SKM-1 (cell line): Measurements from ENCODE around the gene ELFN2.
A peak's percentile ranks its signal among the peaks of the same experiment; 100 is the strongest.

ENCODE experiments used
- DNase-seq: peaks from one replicate; lab custom pipeline; 2025; ENCODE audit not compliant: unreplicated experiment; lab: John Stamatoyannopoulos, UW

Gene ELFN2

DNA sequence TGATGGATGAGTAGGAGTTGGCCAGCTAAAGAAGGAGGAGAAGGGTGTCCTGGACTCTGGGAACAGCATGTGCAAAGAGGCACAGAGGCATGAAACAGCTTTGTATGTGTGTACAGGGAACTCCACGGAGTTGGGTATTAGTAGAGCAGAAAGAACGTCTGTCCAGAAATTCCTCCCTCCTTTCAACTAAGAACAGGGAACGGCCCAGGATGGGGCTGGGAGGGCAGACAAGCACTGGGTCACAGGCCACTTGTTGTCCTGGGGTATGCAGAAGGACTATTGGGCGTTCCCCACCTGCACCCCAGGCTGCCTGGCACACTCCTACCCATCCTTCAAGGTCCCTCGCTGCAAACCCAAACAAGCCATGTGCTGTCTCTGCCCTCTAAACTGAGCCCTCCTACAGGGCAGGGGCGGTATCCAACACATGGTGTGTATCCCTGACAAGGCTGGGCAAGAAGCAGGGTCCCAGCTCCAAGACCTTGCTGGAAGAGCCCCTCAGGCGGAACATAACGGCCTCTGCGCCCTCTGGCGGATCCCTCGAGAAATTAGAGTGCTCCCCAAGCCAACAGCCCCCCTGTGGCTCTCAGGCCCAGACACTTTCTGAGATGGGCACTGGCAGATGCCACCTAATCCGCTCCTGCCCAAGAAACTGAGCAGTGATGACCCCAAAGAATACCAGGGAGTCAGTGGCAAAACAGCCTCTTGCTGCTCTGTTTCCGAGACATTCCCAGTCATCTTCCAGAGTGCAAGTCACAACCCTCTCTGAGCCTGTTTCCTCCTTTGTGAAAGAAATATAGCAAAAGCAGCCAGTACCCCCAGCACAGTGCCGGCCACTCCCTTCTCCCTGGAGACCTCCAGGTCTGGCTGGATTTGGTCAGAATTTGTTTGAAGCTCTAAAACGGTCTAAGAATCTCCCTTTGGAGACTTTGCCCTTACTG is 1.6 kb upstream of the ELFN2 start:
- DNase-seq = peak; percentile 9

DNA sequence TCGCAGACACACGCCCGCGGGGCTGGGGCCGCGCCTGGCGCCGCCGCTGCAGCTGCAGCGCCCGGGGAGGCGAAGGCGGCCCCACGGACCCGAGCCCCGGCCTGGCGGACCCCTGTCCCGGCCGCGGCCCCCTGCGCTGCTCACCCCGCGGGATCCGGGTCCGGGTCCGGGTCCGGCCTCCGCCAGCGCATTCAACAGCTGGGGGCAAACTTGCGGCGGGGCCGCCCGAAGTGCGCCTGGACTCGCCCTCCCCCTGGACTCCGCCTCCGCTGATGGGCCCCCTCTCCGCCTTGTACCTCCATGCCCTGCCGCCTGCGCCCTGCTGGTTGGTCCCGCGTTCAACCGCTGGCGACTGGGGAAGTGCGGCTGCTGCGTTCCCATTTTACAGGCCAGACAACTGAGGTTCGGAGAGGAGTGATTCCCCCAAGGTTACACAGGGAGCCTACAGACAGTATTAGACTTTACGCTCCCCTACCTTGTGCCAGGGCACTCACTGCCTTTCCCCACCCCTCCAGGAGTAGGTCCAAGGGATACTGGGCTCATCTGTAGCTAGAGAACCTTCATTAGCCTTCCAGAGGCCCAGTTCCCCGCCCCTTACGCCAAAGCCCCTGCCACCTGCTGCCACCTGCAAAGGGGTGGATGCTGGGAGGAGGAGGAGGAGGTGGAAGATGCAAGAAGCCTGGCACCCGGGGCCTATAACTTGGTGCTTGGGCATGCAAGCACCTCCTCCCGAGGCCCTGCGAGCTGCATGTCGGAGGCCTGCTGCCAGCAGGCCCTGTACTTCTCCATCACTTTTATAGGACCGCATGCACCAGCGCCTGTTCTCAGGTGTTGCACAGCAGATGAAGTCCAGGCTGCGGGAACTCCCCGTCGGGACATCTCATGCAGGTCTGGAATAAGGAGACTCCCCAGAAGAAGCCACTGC is 694 bp upstream of the ELFN2 start:
- DNase-seq = no peak

DNA sequence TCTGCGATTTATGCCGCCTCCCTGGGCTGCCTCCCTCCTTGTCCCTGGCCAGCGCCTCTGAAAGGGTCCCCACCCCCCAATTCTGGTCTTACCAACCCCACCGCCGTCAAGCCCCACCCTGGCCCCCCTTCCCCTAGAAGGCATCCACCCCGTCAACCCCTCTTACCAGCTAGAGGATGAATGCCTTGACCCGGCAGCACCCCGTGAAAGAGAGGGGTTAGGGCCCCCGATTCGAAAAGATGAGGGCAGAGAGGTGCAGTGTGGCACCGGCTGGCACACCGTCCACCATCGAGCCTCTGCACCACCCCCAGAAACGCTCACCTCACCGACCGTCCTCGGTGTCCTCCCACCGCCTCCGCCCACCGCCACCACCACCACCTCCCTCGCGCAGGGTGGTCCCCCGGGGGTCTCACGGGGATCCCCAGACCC is 559 bp downstream of the ELFN2 start:
- no peak for DNase-seq

DNA sequence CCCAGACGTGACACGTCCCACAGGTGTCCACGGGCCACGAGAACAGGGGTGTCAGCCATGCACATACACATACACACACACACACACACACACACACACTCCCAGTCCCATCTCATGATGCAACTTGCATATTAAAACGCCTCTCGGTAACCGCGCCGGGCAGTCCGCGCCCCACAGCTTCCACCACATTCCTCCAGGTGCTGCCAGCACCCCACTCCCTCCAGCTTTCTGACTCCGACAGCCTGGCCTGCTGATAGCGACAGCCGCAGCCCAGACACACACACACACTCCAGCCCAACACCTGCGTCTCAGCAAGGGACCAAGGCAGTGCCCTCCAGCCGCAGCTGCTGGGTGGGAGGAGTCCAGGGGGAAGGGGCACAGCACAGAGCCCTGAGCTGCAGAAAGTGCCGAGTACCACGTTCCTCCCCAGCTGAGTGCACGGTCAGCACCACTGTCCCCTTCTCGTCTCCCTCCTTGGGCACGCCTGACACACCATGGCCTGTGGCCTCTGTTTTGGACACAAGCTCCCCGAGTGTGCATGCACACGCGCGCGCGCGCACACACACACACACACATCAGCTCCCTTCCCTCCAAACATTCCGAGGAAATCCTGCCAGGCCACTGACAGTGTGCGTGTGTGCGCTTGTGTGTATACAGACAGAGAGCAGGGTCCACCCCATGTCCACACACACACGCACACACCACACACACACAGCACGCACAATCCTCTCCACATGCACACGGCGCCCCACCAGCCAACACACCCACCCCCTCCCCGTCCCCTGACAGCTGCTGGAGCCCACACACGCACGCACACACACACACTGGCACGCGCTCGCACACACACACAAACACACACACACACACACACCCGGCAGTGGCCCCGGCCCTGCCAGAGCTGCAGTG is 1.2 kb downstream of the ELFN2 start:
- no peak for DNase-seq

DNA sequence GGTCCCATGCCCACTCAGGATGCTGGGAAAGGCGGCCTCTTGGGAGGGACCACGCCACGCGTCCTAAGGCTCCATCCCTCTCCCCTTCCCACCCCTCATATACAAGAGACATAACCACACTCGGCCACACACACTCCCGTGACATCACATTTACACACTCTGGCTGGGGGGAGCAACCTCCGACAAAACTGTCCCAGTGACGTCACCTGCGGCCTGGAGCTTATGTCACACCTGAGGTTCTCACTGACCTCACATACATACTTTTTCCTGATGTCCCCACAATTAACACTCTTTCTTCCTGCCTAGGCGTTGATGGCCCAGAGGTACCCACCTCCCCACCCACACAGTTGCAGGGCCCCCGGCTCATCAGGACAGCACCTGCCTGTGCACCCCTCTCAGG is 1.9 kb downstream of the ELFN2 start:
- DNase-seq = no peak

DNA sequence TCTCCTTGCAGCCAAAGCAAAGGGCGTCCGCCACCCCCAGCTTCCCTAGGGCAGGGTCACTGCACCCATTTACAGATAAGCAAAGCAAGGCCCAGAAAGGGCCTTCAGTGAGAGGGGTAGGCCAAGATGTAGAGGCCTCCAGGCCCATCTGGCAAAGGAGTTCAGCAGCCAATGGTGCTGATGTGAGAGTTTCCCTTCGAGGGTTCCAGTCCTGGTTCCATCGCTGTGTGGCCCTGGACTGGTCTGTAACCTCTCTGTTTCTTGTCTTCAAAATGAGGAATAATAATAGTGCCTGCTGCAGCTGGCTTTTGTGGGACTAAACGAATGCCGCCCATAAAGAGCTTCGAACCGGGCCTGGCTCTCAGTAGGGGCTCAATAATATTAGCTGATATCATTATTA is 4.0 kb downstream of the ELFN2 start:
- no peak for DNase-seq

DNA sequence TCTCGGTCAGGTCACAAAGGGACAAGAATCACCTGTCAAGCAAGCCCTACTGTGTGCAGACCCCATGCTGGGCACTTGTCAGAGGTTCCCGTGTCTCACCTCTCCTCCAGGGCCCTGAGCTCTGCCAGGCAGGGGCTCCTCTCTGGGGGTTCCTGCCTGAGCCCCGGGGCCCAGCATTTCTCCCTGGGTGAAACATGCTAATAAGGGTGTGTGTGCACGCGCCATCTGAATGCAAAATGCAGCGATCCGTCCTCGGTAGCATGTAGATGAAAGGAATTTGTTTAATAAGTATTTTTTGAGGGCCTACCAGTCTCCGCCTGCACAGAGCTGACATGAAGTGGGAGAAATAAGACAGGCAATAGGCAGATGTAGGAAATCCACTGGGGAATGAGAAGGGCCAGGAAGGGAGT is 5.8 kb downstream of the ELFN2 start:
- DNase-seq = no peak

DNA sequence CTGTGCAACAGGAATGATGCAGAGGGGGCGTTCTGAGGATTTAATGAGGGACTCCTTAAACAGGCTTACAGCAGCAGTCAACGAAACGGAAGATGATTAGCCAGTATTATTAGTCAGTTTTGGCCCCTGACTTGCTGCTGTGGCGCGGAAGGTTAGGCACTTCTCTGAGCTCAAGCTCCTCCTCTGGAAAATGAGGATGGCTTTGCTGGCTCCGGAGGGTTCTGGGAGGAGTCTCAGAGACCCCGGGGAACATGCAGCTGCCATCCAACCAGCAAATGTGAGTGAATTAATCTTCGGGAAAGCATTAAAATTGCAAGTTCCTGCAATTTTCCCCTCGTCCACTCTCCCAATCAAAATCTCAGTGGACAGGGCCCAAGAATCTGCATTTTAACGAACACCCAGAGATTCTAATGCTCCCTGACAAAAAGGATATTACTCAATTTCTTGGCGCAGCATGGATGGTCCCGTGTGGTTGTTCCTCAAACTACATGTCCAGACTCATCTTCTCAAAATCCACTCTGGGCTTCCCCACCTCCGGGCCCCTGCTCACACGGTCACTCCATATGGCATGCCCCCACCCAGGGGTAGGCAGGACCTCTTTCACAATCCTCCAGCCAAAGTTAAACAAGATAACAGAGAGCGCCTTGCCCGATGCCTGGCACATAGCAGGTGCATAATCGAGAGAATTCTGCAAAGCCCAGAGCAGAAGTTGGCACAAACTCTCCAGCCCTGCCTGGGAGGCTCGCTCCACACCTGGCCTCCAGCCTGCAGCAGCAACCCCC is 6.4 kb downstream of the ELFN2 start:
- peak; percentile 14 for DNase-seq

DNA sequence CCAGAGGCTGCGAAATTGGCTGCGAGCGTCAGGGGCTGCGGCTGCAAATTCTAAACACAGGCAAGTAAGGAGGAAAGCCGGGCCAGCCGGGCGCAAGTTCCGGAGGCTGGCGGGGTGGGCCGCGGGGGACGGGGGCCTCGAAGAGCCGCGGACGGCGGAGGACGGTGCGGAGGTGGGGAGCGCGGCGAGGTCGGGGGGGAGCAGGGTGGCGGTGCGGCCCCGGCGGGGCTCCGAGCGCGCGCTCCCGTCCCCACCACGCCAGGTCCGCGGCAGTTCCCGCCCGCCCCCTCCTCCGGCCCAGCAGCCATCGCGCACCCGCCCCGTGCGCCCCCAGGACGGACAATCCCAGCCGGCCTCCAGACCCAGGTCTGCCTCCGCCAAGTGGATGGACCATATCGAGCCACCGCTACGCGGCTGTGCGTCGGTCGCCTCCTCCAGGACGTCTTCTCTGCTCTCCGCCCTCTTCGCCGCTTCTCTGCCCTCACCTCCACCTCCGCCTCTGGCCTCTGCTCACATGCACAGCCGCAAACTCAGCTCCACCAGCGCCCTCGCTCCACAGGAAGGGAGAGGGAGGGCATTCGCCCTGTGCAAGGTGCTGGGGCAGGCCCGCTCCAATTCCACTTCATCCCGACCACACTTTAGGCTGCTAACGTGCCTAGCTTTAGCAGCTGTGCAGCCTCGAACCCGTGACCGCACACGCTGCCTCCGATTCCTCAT is 7.2 kb downstream of the ELFN2 start:
- DNase-seq = no peak

DNA sequence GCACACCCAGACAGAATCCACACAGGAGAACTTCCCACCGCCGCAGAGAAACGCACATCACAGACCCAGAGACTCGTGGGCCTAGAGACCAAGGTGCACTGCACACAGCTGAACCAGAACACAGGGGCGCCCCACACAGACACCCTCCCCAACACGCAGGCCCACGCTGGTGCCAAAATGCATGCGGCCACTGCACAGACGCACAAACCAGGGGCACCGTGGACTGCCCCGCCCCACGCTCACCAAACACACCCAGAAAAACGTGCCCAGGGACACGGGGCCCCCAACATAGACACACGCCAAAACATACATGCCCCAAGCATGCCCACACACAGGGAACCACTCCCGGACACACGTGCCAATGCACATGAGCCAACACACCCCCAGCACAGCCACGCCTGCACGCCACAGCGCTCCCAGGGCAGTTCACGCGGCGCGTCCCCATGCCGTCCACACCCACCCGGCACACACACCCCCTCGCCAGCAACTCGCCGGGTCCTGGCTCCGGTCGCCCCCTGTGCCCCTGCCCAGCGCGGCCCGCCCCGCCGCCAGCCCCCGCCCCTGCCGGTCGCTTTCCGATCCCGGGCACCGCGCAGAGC is 7.8 kb downstream of the ELFN2 start:
- no peak for DNase-seq

DNA sequence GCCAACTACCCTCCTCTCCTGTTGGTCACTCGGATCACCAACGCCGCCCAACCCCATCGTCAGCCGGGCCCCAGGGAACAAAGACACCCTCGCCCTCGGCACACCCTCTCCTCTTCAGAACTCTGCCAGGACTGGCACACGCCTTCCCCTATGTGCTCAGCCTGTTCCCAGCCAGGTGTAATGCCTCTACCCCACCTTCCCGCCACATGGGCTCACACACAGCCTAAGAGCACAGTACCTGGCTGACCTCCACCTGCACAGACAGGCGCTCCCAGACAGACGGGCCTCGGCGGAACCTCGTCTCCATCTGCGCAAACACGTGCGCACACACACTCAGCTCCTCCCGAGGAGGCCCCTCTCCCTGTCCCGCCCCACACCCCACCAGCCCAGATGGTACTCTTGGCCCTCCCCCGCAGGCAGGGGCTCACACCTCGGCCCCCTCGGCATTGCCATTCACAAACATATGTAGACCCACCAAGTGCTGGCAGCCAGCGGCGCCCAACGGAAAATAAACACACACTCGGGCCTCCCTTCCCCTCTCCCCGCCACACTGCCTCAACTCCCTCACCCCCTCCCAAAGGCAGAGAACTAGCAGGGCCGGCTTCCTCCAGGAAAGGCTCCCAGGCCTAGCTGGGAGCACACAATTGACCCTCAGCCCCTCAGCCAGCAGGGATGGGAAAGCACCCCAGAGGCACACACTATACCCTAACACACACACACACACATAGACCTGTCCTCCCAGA is 8.5 kb downstream of the ELFN2 start:
- DNase-seq = no peak

DNA sequence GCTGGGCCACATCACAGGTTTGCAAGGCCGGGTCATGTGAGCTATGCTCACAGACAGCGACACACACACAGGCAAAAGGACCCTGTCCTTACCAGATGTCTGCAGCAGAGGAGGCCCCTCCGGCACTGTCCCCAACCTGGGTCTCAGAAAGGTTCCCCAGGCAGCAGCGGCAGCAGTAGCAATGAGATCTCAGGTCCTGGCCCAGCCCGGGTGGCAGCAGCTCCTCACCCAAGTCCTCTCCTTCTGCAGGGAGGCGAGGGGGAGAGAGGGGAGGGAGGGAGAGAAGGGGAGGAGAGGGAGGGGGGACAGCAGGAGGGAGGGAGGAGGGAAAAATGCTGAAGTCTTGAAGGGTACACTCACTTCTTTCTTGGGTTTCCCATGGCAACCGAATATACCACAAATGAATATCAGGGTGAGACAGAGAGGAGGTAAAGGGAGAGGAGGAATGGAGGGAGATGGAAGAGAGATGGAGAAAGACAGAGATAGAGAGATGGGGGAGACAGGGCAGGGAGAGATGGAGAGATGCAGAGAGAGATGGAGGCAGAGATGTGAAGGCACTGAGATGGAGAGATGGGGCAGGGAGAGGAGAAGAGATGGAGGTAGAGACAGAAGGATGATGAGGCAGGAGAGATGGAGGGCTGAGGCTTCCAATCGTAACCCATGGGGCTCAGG is 9.5 kb downstream of the ELFN2 start:
- no peak for DNase-seq

DNA sequence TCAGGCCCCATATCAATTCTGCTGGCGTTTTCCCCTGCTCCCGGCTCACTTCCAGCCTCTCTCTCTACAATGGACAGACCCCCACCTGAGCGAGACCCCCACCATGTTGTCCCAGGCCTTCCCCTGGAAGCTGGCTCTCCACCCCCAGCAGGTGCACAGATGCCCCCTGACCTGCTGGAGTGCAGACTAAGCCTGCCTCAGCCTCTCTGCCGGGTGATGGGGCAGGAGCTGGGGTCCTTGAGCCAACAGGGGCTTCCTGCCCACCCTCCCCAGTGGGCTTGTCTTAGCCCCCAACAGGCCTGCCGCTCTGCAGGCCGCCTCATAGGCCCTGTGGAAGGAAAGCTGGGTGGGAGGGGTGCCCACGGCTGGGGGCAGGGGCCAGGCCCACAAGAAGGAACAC is 10.0 kb downstream of the ELFN2 start:
- no peak for DNase-seq

DNA sequence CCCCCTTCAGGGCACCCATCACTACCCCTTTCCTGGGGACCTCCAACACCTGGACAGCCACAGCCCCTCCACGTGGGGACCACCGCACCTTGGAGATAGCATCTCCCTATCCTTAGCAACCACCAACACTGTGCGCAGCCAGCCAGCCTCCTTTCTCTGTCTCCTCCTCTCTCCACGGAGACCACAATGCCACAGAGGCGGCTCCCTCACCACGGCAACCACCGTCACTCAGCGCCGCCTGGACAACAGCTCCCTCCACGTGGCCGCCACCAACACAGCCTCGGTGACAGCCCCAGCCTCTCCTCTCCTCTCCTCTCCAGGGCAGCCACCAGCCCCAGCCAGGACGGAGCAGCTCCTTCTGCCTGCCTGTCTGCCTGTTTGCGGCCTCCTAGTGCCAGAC is 10.5 kb downstream of the ELFN2 start:
- peak; percentile 17 for DNase-seq

DNA sequence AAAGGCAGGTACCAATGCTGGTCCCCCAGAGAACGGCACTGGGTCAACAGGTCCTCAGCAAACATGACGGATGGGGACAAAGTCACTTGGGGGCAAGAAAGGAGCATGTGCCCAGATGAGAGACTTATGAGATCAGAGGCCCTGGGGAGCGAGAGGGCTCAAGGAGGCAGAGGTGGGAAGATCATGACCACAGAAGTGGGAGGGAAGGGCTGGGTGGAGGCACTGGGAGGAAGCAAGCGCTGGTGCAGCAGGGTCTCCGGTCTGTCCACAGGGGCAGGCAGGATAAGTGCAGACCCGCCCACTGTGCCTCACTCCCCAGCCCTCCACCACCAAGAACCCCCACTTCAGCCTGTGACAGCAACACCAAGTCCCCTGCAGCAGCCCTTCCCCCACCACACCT is 10.9 kb downstream of the ELFN2 start:
- DNase-seq = no peak

DNA sequence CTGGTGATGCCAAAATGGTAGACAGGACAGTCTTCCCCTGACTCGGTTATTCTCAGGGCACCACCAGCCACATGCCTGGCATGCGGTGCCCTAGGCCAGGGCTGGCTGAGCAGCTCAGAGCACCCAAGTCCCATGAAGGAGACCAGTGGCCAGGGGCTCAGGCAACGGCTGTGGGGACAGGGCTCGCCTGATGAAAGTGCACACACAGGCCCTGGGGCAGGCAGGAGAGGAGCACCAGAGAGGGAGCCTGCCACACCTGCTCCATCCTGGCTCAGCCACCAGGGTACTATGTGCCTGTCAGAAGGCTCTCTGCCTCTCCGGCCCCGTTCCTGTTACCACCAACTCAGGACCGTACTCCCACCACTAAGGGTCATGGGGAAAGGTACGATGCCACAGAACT is 12.1 kb downstream of the ELFN2 start:
- no peak for DNase-seq

DNA sequence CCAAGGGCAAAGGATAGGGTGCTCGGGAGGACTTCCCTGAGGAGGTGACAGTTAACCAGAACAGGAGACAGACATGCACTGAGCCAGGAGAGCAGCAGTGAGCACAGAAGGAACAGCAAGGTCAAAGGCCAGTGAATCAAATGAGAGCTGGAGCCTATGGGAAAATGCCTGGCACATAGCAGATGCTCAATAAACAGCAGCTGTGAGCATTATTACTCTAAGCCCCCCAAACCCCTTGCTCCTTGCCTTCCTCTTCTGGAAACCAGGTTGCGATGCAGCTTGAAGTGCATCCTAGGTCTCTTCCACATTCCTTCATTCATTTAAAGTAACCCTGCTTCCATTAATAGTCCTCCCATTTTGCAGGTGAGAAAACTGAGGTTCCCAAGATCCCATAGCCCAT is 13.0 kb downstream of the ELFN2 start:
- DNase-seq = no peak

DNA sequence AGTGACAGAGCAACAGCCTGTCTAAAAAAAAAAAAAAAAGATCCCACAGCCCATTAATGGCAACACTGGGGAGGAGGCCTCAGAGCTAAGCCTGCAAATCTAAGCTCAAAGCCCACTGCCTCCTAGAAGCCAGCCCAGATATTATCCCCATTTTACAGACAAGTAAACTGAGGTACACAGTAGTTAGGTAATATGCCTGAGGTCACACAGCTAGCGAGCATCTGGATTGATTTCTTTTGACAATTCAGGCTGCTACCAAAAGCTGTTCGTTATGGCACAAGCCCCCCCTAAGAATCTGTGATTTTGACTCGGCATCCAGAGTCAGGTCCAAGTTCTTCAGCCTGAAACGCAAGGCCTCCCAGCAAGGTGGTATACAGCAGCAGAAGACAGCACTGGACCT is 13.7 kb downstream of the ELFN2 start:
- no peak for DNase-seq
